Esophagus squamous epithelium (tissue), 5 donors: Measurements from ENCODE around the gene TTC21A. TPM values are rescaled to one million over a fixed set of nuclear protein-coding genes. Genes with fewer than 3 reads are reported as not detected.

Source experiments
- DNase-seq: peaks from one replicate; lab custom pipeline; 2025; lab: John Stamatoyannopoulos, UW
- H3K27ac ChIP-seq, 4 donors: fragments of 200-600 bp; sonication (generic); one replicate each; pipeline ENCODE4 v1.5.1; 2016 to 2019; ENCODE audit warnings: mild to moderate bottlenecking in 1 of 4
- H3K27me3 ChIP-seq, 4 donors: fragments of 200-600 bp; sonication (generic); 1 replicate in 3 of 4; 2 replicates in 1 of 4; pipeline versions ENCODE4 v1.5.1 to v1.6.0; 2017 to 2021; ENCODE audit warnings: antibody characterized with exemption in 1 of 4
- H3K36me3 ChIP-seq, 3 donors: fragments of 200-600 bp; sonication (generic); one replicate each; pipeline ENCODE4 v1.5.1; 2016 to 2019
- H3K4me1 ChIP-seq, 3 donors: fragments of 200-600 bp; sonication (generic); one replicate each; pipeline ENCODE4 v1.5.1; 2017 to 2019
- H3K4me3 ChIP-seq, 4 donors: fragments of 200-600 bp; sonication (generic); 1 replicate in 3 of 4; 2 replicates in 1 of 4; pipeline ENCODE4 v1.5.1; 2016 to 2019; ENCODE audit warnings: mild to moderate bottlenecking in 2 of 4, moderate library complexity in 1 of 4
- H3K9me3 ChIP-seq, 3 donors: fragments of 200-600 bp; sonication (generic); one replicate each; pipeline ENCODE4 v1.5.1; 2016 to 2019
- CTCF ChIP-seq, 6 experiments: fragments of 450-650 bp in 4 of 6; fragments of 200-600 bp in 2 of 6; sonication (generic) in 2 of 6; IDR thresholded peaks; one replicate each; pipeline ENCODE4 v1.5.1; 2016 to 2019; ENCODE audit warnings: antibody characterized with exemption in 6 of 6, mild to moderate bottlenecking in 4 of 6, moderate library complexity in 4 of 6
- POLR2A ChIP-seq, 4 donors: fragments of 450-650 bp; IDR thresholded peaks; one replicate each; pipeline ENCODE4 v1.6.1; 2017; ENCODE audit warnings: antibody characterized with exemption in 4 of 4, mild to moderate bottlenecking in 4 of 4, moderate library complexity in 3 of 4
- WGBS, 2 donors: methylation state at CpG; one replicate each; pipeline ENCODE4 v1.1.5; 2018; 5-methylcytosine and 5-hydroxymethylcytosine counted together
- intact Hi-C: fragments of 100-400 bp; cut with DNase I; formaldehyde crosslinking; loops from one replicate; pipeline ENCODE4 v1.15.0; 2022
- total RNA-seq, 4 donors: library from RNA; depleted of rRNA; stranded (reverse); fragments of >200 nt; gene quantifications; one replicate each; pipeline ENCODE4 v1.1.0, GENCODE V29; 2016
- donor health status: DM: yes; HTN: yes; CAD: no.

The TTC21A gene
- total RNA-seq, 4 donors from 2014 or later, result 1.6 to 2.9 (median 2.5) TPM

- Histone ChIP-seq H3K4me3 (peak overlapping the region in 3 of 4 donors; percentile 90 to 92 (median 91)), H3K36me3 (no peaks in the 10 kb centered on the region), H3K9me3 (no peaks in the 10 kb centered on the region), H3K27ac (peak overlapping the region; percentile 98 to 100 (median 99)), H3K4me1 (peaks cover 25 to 43% (median 34%) of the 10 kb centered on the region in 3 donors), H3K27me3 (no peaks in the 10 kb centered on the region)
- no peak for DNase-seq
- TF ChIP-seq POLR2A (IDR thresholded peaks at IDR 0.05) (no peak), CTCF (IDR thresholded peaks at IDR 0.05) (no peak)
- intact Hi-C loops, result no loop called here
- WGBS, 2 donors, result 53 to 55% methylated on average over 17 of the region's 18 CpGs
Observed at GRCh38 chr3:39154280-39155021, 47.0 kb downstream of the TTC21A start.

- Histone ChIP-seq H3K4me3 (no peak overlapping the region), H3K27ac (peak overlapping the region in 2 of 4 donors; percentile 42 to 56), H3K9me3 (no peaks in the 10 kb centered on the region), H3K4me1 (peaks cover 5 to 23% (median 20%) of the 10 kb centered on the region in 3 donors), H3K27me3 (no peaks in the 10 kb centered on the region), H3K36me3 (no peaks in the 10 kb centered on the region)
- WGBS, 2 donors, result 77 to 88% methylated on average over 4 of the region's 4 CpGs
- intact Hi-C loops, result no loop called here
- TF ChIP-seq POLR2A (IDR thresholded peaks at IDR 0.05), result no peak
- no peak for TF ChIP-seq CTCF (IDR thresholded peaks at IDR 0.05)
- no peak for DNase-seq
Observed at GRCh38 chr3:39156421-39156820, 48.9 kb downstream of the TTC21A start.

GRCh38 chr3:39157359-39157758 lies 49.9 kb downstream of the TTC21A start:
- 82 to 85% methylated on average over 7 of the region's 7 CpGs for WGBS, 2 donors
- intact Hi-C loops, result no loop called here
- Histone ChIP-seq H3K9me3 (no peaks in the 10 kb centered on the region), H3K4me3 (no peak overlapping the region), H3K27ac (no peak overlapping the region), H3K4me1 (peaks cover 0 to 14% (median 10%) of the 10 kb centered on the region in 3 donors), H3K27me3 (no peaks in the 10 kb centered on the region), H3K36me3 (no peaks in the 10 kb centered on the region)
- TF ChIP-seq POLR2A (IDR thresholded peaks at IDR 0.05) (no peak), CTCF (IDR thresholded peaks at IDR 0.05) (no peak)
- DNase-seq, result no peak

GRCh38 chr3:39158148-39158715 lies 50.8 kb downstream of the TTC21A start:
- Histone ChIP-seq H3K9me3 (no peaks in the 10 kb centered on the region), H3K4me3 (no peak overlapping the region), H3K27me3 (no peaks in the 10 kb centered on the region), H3K27ac (no peak overlapping the region), H3K36me3 (no peaks in the 10 kb centered on the region), H3K4me1 (peaks cover 0 to 13% (median 9%) of the 10 kb centered on the region in 3 donors)
- WGBS, 2 donors, result 63 to 69% methylated on average over 5 of the region's 5 CpGs
- TF ChIP-seq POLR2A (IDR thresholded peaks at IDR 0.05) (no peak), CTCF (IDR thresholded peaks at IDR 0.05) (no peak)
- no peak for DNase-seq
- intact Hi-C loops, result no loop called here

- intact Hi-C loops, result no loop called here
- WGBS, 2 donors, result 90 to 97% methylated on average over 3 of the region's 3 CpGs
- Histone ChIP-seq H3K4me1 (peaks cover 0 to 16% (median 5%) of the 10 kb centered on the region in 3 donors), H3K36me3 (no peaks in the 10 kb centered on the region), H3K27ac (no peak overlapping the region), H3K27me3 (no peaks in the 10 kb centered on the region), H3K9me3 (no peaks in the 10 kb centered on the region), H3K4me3 (no peak overlapping the region)
- TF ChIP-seq CTCF (IDR thresholded peaks at IDR 0.05), result no peak
- TF ChIP-seq POLR2A (IDR thresholded peaks at IDR 0.05), result no peak
- no peak for DNase-seq
Observed at GRCh38 chr3:39164414-39164813, 56.9 kb downstream of the TTC21A start.
